GM21367 (cell line): Measurements from ENCODE around the gene MED13.

ENCODE experiments used
- ATAC-seq: cut with Tn5 transposase; IDR thresholded peaks from one replicate; pipeline ENCODE4 v1.9.1; 2021; ENCODE audit not compliant: unreplicated experiment

The MED13 gene

GRCh38 chr17:62064791-62065563 is at the start of gene MED13:
Gene MED13, minus strand, starts transcription at chr17:62065278. Its CDS starts 73 bp downstream, at chr17:62065205.
- no peak for ATAC-seq

GRCh38 chr17:62112229-62112628 is 47.2 kb upstream of the MED13 start:
- ATAC-seq: no peak

- no peak for ATAC-seq
Observed at GRCh38 chr17:62111562-62112171, 46.6 kb upstream of the MED13 start.

GRCh38 chr17:62110923-62111484 is 45.9 kb upstream of the MED13 start:
- ATAC-seq: no peak

GRCh38 chr17:62109924-62110323 is 44.8 kb upstream of the MED13 start:
- no peak for ATAC-seq

- ATAC-seq: peak; percentile 99
Observed at GRCh38 chr17:62109378-62109902, 44.4 kb upstream of the MED13 start.

GRCh38 chr17:62105861-62106260 is 40.8 kb upstream of the MED13 start:
- no peak for ATAC-seq

- no peak for ATAC-seq
Observed at GRCh38 chr17:62105357-62105756, 40.3 kb upstream of the MED13 start.

GRCh38 chr17:62101515-62101914 is 36.4 kb upstream of the MED13 start:
- no peak for ATAC-seq

- no peak for ATAC-seq
Observed at GRCh38 chr17:62101090-62101489, 36.0 kb upstream of the MED13 start.

GRCh38 chr17:62100055-62100454 is 35.0 kb upstream of the MED13 start:
- no peak for ATAC-seq

- ATAC-seq: no peak
Observed at GRCh38 chr17:62099532-62099931, 34.5 kb upstream of the MED13 start.

GRCh38 chr17:62098623-62099231 is 33.6 kb upstream of the MED13 start:
- ATAC-seq: peak; percentile 85

GRCh38 chr17:62096401-62096670 is 31.3 kb upstream of the MED13 start:
- ATAC-seq: no peak

- no peak for ATAC-seq
Observed at GRCh38 chr17:62094175-62094574, 29.1 kb upstream of the MED13 start.

GRCh38 chr17:62093188-62094155 is 28.4 kb upstream of the MED13 start:
- ATAC-seq: peak; percentile 95

GRCh38 chr17:62092784-62093183 is 27.7 kb upstream of the MED13 start:
- no peak for ATAC-seq

- no peak for ATAC-seq
Observed at GRCh38 chr17:62091804-62092203, 26.7 kb upstream of the MED13 start.

GRCh38 chr17:62090868-62091267 is 25.8 kb upstream of the MED13 start:
- no peak for ATAC-seq

- no peak for ATAC-seq
Observed at GRCh38 chr17:62090021-62090824, 25.1 kb upstream of the MED13 start.
